SK-N-SH treated with all-trans-retinoic acid at 6 μM for 48 hours (cell line): Measurements from ENCODE around the gene ALOX12.

Experiments used
- ATAC-seq: fragments of 200-7000 bp; cut with Tn5 transposase; 3 replicates; pipeline ENCODE4 v1.9.1; 2020; ENCODE audit warnings: mild to moderate bottlenecking, moderate library complexity
- ARNTL ChIP-seq: fragments of 450-650 bp; formaldehyde crosslinking; IDR thresholded peaks from 2 replicates; pipeline ENCODE4 v1.5.0; 2020; ENCODE audit warnings: low read depth, mild to moderate bottlenecking, moderate library complexity, borderline replicate concordance
- BACH2 ChIP-seq: fragments of 250-450 bp; sonication (Bioruptor Pico); IDR thresholded peaks from 2 replicates; pipeline ENCODE4 v1.9.0; 2021; ENCODE audit warnings: mild to moderate bottlenecking, borderline replicate concordance
- CSDC2 ChIP-seq: fragments of 250-450 bp; sonication (Bioruptor Pico); IDR thresholded peaks from 2 replicates; pipeline ENCODE4 v1.5.0; 2020; ENCODE audit warnings: mild to moderate bottlenecking, moderate library complexity
- ESRRG ChIP-seq: fragments of 250-450 bp; sonication (Bioruptor Pico); IDR thresholded peaks from 2 replicates; pipeline ENCODE4 v1.6.1; 2021; ENCODE audit warnings: mild to moderate bottlenecking
- GLIS3 ChIP-seq: fragments of 250-450 bp; sonication (Bioruptor Pico); IDR thresholded peaks from 2 replicates; pipeline ENCODE4 v1.5.0; 2020; ENCODE audit warnings: mild to moderate bottlenecking, moderate library complexity
- ISL1 ChIP-seq: fragments of 250-450 bp; sonication (Bioruptor Pico); IDR thresholded peaks from 2 replicates; pipeline ENCODE4 v2.1.2; 2022; ENCODE audit warnings: mild to moderate bottlenecking, moderate library complexity
- OSR1 ChIP-seq: fragments of 250-450 bp; sonication (Bioruptor Pico); IDR thresholded peaks from 2 replicates; pipeline ENCODE4 v1.8.0; 2022; ENCODE audit warnings: moderate library complexity, mild to moderate bottlenecking, inconsistent platforms
- PPARA ChIP-seq: fragments of 250-450 bp; sonication (Bioruptor Pico); IDR thresholded peaks from 2 replicates; pipeline ENCODE4 v1.5.0; 2020; ENCODE audit warnings: mild to moderate bottlenecking, borderline replicate concordance
- RARB ChIP-seq: fragments of 250-450 bp; sonication (Bioruptor Pico); IDR thresholded peaks from 2 replicates; pipeline ENCODE4 v1.8.0; 2021; ENCODE audit warnings: mild to moderate bottlenecking, moderate library complexity
- SNAI2 ChIP-seq: fragments of 250-450 bp; sonication (Bioruptor Pico); IDR thresholded peaks from 2 replicates; pipeline ENCODE4 v1.5.0; 2020; ENCODE audit warnings: mild to moderate bottlenecking, moderate library complexity
- TCF4 ChIP-seq: fragments of 250-450 bp; sonication (Bioruptor Pico); IDR thresholded peaks from 2 replicates; pipeline ENCODE4 v1.8.0; 2021; ENCODE audit warnings: mild to moderate bottlenecking, moderate library complexity, borderline replicate concordance
- TOX ChIP-seq: fragments of 250-450 bp; sonication (Bioruptor Pico); IDR thresholded peaks from 2 replicates; pipeline ENCODE4 v1.8.0; 2021; ENCODE audit warnings: mild to moderate bottlenecking, moderate library complexity, borderline replicate concordance
- ZC3H10 ChIP-seq: fragments of 250-450 bp; sonication (Bioruptor Pico); IDR thresholded peaks from 2 replicates; pipeline ENCODE4 v1.5.1; 2021; ENCODE audit warnings: mild to moderate bottlenecking, moderate library complexity
- ZFP30 ChIP-seq: fragments of 450-650 bp; formaldehyde crosslinking; IDR thresholded peaks from 2 replicates; pipeline ENCODE4 v1.5.0; 2022; ENCODE audit warnings: mild to moderate bottlenecking, moderate library complexity
- ZNF565 ChIP-seq: fragments of 450-650 bp; formaldehyde crosslinking; conservative IDR thresholded peaks from 2 replicates; pipeline ENCODE4 v1.5.0; 2020; ENCODE audit warnings: low read depth, mild to moderate bottlenecking, moderate library complexity
- ZNF70 ChIP-seq: fragments of 450-650 bp; formaldehyde crosslinking; IDR thresholded peaks from 2 replicates; pipeline ENCODE4 v1.5.0; 2020; ENCODE audit warnings: mild to moderate bottlenecking, moderate library complexity
- ZNF8 ChIP-seq: fragments of 450-650 bp; formaldehyde crosslinking; IDR thresholded peaks from 2 replicates; pipeline ENCODE4 v1.5.0; 2020; ENCODE audit warnings: mild to moderate bottlenecking, moderate library complexity
- TF ChIP-seq, protein P1 (sequence below): fragments of 250-450 bp; sonication (Bioruptor Pico); IDR thresholded peaks from 2 replicates; pipeline ENCODE4 v1.8.0; 2020; ENCODE audit warnings: mild to moderate bottlenecking, moderate library complexity, borderline replicate concordance
- TF ChIP-seq, protein P2 (sequence below): fragments of 250-450 bp; sonication (Bioruptor Pico); IDR thresholded peaks from 2 replicates; pipeline ENCODE4 v1.8.0; 2021; ENCODE audit warnings: low read depth, mild to moderate bottlenecking, moderate library complexity, borderline replicate concordance
- TF ChIP-seq, protein P3 (sequence below): fragments of 250-450 bp; sonication (Bioruptor Pico); IDR thresholded peaks from 2 replicates; pipeline ENCODE4 v1.5.0; 2020; ENCODE audit warnings: mild to moderate bottlenecking, moderate library complexity
- TF ChIP-seq, protein P4 (sequence below): fragments of 250-450 bp; sonication (Bioruptor Pico); IDR thresholded peaks from 2 replicates; pipeline ENCODE4 v1.5.1; 2021; ENCODE audit warnings: mild to moderate bottlenecking, moderate library complexity
- TF ChIP-seq, protein P5 (sequence below): fragments of 250-450 bp; sonication (Bioruptor Pico); IDR thresholded peaks from 2 replicates; pipeline ENCODE4 v1.5.1; 2020; ENCODE audit warnings: low read depth, mild to moderate bottlenecking, moderate library complexity

The ALOX12 gene

DNA sequence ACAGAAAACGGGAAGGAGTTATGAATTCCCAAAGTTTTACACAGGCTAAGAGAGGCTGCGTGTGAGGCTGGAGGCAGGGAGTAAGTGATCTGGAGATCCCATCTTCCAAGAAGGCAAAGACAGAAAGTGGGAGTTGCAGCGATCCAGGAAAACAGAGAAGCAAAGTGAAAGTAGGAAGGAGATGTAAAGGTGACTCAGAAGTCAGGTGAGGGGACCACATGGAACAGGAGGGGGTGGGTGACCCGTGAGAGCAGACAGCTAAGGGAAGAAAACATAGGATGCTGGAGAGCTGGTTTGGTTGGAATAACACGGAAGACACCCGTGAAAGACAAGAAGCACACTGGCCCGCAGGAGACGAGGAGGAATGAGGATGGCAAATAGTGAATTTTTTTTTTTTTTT lies 1.3 kb downstream of the ALOX12 start:
- no peak for ATAC-seq
- TF ChIP-seq RARB (CRISPR knock-in tag) (no peak), ARNTL (CRISPR knock-in tag) (no peak), ZC3H10 (no peak), ESRRG (no peak), CSDC2 (CRISPR knock-in tag) (no peak), SNAI2 (CRISPR knock-in tag) (no peak), TOX (CRISPR knock-in tag) (no peak), TCF4 (CRISPR knock-in tag) (no peak)
- TF ChIP-seq, protein P1, sequence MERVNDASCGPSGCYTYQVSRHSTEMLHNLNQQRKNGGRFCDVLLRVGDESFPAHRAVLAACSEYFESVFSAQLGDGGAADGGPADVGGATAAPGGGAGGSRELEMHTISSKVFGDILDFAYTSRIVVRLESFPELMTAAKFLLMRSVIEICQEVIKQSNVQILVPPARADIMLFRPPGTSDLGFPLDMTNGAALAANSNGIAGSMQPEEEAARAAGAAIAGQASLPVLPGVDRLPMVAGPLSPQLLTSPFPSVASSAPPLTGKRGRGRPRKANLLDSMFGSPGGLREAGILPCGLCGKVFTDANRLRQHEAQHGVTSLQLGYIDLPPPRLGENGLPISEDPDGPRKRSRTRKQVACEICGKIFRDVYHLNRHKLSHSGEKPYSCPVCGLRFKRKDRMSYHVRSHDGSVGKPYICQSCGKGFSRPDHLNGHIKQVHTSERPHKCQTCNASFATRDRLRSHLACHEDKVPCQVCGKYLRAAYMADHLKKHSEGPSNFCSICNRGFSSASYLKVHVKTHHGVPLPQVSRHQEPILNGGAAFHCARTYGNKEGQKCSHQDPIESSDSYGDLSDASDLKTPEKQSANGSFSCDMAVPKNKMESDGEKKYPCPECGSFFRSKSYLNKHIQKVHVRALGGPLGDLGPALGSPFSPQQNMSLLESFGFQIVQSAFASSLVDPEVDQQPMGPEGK (CRISPR knock-in tag), result no peak
- TF ChIP-seq, protein P2, sequence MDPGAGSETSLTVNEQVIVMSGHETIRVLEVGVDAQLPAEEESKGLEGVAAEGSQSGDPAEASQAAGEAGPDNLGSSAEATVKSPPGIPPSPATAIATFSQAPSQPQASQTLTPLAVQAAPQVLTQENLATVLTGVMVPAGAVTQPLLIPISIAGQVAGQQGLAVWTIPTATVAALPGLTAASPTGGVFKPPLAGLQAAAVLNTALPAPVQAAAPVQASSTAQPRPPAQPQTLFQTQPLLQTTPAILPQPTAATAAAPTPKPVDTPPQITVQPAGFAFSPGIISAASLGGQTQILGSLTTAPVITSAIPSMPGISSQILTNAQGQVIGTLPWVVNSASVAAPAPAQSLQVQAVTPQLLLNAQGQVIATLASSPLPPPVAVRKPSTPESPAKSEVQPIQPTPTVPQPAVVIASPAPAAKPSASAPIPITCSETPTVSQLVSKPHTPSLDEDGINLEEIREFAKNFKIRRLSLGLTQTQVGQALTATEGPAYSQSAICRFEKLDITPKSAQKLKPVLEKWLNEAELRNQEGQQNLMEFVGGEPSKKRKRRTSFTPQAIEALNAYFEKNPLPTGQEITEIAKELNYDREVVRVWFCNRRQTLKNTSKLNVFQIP (CRISPR knock-in tag), result no peak

DNA sequence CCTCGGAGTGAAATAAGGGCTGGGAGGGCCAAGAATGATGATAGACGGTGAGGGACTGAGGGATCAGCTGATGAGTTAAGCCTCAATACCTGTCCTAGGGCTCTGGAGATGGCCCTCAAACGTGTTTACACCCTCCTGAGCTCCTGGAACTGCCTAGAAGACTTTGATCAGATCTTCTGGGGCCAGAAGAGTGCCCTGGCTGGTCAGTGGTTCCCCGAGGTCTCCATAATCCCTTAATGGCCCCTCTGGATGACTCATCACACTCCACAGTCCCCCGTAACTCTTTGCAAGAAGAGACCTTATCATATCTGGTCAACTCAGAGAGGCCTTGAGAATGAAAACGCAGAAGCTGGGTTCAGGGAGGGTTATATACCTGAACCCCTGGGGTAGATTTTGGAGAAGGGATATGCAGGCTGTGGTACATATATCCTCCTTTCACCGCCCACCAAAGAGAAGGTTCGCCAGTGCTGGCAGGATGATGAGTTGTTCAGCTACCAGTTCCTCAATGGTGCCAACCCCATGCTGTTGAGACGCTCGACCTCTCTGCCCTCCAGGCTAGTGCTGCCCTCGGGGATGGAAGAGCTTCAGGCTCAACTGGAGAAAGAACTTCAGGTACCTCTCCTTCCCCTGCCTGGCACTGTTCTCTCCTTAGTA lies 3.1 kb downstream of the ALOX12 start:
- ATAC-seq, result no peak
- no peak for TF ChIP-seq ESRRG
- no peak for TF ChIP-seq BACH2 (CRISPR knock-in tag)
- TF ChIP-seq ZNF8 (CRISPR knock-in tag), result no peak
- no peak for TF ChIP-seq SNAI2 (CRISPR knock-in tag)
- TF ChIP-seq TCF4 (CRISPR knock-in tag), result no peak
- no peak for TF ChIP-seq PPARA (CRISPR knock-in tag)
- no peak for TF ChIP-seq ARNTL (CRISPR knock-in tag)
- no peak for TF ChIP-seq ISL1
- TF ChIP-seq, protein P3, sequence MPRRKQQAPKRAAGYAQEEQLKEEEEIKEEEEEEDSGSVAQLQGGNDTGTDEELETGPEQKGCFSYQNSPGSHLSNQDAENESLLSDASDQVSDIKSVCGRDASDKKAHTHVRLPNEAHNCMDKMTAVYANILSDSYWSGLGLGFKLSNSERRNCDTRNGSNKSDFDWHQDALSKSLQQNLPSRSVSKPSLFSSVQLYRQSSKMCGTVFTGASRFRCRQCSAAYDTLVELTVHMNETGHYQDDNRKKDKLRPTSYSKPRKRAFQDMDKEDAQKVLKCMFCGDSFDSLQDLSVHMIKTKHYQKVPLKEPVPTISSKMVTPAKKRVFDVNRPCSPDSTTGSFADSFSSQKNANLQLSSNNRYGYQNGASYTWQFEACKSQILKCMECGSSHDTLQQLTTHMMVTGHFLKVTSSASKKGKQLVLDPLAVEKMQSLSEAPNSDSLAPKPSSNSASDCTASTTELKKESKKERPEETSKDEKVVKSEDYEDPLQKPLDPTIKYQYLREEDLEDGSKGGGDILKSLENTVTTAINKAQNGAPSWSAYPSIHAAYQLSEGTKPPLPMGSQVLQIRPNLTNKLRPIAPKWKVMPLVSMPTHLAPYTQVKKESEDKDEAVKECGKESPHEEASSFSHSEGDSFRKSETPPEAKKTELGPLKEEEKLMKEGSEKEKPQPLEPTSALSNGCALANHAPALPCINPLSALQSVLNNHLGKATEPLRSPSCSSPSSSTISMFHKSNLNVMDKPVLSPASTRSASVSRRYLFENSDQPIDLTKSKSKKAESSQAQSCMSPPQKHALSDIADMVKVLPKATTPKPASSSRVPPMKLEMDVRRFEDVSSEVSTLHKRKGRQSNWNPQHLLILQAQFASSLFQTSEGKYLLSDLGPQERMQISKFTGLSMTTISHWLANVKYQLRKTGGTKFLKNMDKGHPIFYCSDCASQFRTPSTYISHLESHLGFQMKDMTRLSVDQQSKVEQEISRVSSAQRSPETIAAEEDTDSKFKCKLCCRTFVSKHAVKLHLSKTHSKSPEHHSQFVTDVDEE (CRISPR knock-in tag), result no peak
- TF ChIP-seq OSR1 (CRISPR knock-in tag), result no peak
- TF ChIP-seq, protein P4, sequence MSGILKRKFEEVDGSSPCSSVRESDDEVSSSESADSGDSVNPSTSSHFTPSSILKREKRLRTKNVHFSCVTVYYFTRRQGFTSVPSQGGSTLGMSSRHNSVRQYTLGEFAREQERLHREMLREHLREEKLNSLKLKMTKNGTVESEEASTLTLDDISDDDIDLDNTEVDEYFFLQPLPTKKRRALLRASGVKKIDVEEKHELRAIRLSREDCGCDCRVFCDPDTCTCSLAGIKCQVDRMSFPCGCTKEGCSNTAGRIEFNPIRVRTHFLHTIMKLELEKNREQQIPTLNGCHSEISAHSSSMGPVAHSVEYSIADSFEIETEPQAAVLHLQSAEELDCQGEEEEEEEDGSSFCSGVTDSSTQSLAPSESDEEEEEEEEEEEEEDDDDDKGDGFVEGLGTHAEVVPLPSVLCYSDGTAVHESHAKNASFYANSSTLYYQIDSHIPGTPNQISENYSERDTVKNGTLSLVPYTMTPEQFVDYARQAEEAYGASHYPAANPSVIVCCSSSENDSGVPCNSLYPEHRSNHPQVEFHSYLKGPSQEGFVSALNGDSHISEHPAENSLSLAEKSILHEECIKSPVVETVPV, result no peak
- no peak for TF ChIP-seq ZNF70
- no peak for TF ChIP-seq CSDC2 (CRISPR knock-in tag)
- TF ChIP-seq RARB (CRISPR knock-in tag), result no peak
- no peak for TF ChIP-seq ZFP30 (CRISPR knock-in tag)
- TF ChIP-seq, protein P5, sequence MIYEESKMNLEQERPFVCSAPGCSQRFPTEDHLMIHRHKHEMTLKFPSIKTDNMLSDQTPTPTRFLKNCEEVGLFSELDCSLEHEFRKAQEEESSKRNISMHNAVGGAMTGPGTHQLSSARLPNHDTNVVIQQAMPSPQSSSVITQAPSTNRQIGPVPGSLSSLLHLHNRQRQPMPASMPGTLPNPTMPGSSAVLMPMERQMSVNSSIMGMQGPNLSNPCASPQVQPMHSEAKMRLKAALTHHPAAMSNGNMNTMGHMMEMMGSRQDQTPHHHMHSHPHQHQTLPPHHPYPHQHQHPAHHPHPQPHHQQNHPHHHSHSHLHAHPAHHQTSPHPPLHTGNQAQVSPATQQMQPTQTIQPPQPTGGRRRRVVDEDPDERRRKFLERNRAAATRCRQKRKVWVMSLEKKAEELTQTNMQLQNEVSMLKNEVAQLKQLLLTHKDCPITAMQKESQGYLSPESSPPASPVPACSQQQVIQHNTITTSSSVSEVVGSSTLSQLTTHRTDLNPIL (CRISPR knock-in tag), result no peak
- no peak for TF ChIP-seq ZC3H10
- no peak for TF ChIP-seq ZNF565 (CRISPR knock-in tag)
- no peak for TF ChIP-seq GLIS3 (CRISPR knock-in tag)
- TF ChIP-seq, all 23 proteins: peak for 0
